GM19468 (cell line): ENCODE results near the gene KRT28.
"Not testable (repeated sequence)": the region's sequence is repeated elsewhere in the genome, so short reads cannot be mapped to it uniquely, and the experiment has no call there.

ENCODE experiments used
- ATAC-seq: cut with Tn5 transposase; IDR thresholded peaks from one replicate; pipeline ENCODE4 v1.9.1; 2021; ENCODE audit warnings: mild to moderate bottlenecking, moderate library complexity, moderate number of reproducible peaks; ENCODE audit not compliant: unreplicated experiment; ENCODE audit errors: extremely low read depth

KRT28 gene

GRCh38 chr17:40791111-40791510 lies 8.6 kb downstream of the KRT28 start:
- ATAC-seq: no peak

DNA sequence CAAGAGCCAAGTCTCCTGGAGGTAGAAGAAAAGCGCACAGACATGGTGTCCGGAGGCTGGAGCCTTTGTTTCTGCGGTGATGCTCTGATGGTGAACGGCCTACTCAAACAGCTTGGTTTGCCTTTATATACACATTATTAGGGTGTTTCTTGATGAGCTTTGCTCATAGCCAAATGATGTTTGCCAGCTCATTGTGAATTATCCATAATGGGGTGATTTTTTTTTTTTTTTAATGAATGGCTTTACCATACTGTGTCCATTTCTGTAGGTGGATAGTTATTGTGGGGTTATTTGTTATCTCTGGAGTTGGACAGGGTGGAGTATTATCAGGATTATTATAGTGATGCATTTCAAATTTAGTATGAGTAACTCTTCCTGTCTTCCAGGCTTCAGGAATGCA lies 17.3 kb downstream of the KRT28 start, which contains the start of gene KRT27:
Gene KRT27, minus strand, starts transcription at position 101 of the 400 bp plus-strand sequence. Its CDS starts 57 bp downstream, at position 44.
- no peak for ATAC-seq

GRCh38 chr17:40779181-40779909 lies 20.4 kb downstream of the KRT28 start:
- no peak for ATAC-seq

DNA sequence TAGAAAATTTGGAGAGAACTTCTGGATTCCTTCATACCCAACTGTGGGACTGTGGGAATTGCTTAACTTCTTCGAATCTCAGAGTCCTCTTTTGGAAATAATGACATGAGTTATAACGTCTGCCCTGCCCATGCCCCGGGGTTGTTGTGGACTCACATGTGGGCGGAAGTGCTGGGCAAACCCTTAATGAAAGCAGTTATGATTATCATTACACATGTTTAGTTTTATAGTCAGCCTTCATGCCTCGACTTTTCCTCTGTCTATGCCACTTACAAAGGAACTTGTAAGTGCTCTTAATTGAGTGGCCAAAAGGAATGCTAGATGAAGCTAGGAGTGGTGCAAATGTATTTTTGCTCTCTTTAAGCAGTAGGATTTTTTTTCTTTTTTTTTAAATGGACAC lies 21.3 kb downstream of the KRT28 start:
- no peak for ATAC-seq

DNA sequence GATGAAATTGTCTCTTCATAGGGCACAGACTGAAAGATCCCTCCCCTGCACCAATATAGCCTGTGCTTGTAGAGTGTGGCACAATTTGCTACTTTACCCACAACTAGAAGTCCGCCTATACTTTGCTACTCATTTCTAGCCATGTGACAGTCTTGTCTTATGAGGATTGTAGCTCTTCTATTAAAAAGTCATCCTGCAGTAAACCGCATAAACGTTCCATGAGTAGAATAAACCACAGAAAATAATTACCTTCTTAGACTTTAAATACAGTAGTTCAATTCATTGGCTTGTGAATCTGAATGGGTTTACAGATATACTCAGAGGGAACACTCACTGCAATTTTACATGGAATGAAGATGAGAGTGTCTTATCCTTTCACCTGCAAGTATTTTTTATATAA lies 21.8 kb downstream of the KRT28 start:
- ATAC-seq: no peak

GRCh38 chr17:40777459-40777858 lies 22.3 kb downstream of the KRT28 start:
- ATAC-seq: no peak

- ATAC-seq: no peak
These were observed 23.8 kb downstream of the KRT28 start for GRCh38 chr17:40775945-40776344.

DNA sequence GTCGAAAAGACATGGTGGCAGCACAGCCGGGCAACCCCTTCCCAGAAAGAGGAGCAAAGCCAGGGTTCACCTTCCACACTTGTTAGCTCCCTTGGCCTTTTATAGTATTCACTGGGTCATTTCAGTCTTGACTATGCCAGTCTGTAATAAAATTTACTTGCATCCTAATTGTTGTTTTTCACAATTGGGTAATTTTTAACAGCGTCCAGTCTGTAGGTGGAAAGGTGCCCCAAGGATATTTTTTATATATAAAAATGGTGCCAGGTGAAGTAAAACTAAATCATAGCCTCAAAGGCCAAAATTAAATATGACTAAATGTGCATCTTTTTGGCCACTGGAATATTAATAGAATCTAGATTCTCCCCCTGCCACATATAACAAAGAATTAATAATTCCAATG lies 27.7 kb downstream of the KRT28 start, which contains the start of gene KRT26:
Gene KRT26, minus strand, starts transcription at position 101 of the 400 bp plus-strand sequence. Its CDS starts 88 bp downstream, at position 13.
- no peak for ATAC-seq

- ATAC-seq: no peak
These were observed 34.1 kb downstream of the KRT28 start for GRCh38 chr17:40765657-40766056.

GRCh38 chr17:40763752-40764151 lies 36.0 kb downstream of the KRT28 start:
- no peak for ATAC-seq

DNA sequence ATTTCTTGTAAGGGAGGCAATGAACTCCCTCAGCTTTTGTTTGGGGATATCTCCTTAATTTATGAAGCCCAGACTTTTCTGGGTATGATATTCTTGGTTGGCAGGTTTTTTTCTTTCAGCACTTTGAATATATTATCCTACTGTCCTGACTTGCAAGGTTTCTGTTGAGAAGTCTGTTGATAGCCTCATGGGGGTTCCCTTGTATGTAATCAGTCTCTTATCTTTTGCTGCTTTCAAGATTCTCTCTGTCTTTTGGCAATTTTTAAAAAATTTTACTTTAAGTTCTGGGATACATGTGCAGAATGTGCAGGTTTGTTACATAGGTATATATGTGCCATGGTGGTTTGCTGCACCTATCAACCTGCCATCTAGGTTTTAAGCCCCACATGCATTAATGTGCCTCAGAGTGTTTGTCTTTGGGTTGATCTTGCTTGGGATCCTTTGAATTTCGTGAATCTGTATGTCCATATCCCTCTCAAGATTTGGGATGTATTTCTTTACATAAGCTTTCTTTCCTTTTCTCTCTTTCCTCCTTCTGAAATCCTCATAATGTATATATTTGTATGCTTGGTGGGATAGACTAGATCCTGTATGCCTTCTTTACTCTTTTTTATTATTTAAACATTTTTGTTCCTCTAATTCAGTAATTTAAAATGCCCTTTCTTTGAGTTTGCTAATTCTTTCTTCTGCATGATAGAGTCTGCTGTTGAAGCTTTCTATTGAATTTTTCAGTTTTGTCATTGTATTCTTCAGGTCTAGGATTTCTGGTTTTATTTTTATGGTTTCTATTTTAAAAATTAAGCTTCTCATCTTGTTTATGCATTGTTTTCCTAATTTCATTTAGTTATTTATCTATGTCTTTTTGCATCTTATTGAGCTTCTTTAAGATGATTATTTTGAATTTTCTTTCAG lies 39.4 kb downstream of the KRT28 start:
- no peak for ATAC-seq

GRCh38 chr17:40755231-40755630 lies 44.5 kb downstream of the KRT28 start, which contains the start of gene KRT25:
TSS of gene KRT25 (minus strand) at chr17:40755331. CDS start at chr17:40755271, 60 bp downstream.
- no peak for ATAC-seq

- no peak for ATAC-seq
These were observed 46.0 kb downstream of the KRT28 start for GRCh38 chr17:40753804-40754203.

DNA sequence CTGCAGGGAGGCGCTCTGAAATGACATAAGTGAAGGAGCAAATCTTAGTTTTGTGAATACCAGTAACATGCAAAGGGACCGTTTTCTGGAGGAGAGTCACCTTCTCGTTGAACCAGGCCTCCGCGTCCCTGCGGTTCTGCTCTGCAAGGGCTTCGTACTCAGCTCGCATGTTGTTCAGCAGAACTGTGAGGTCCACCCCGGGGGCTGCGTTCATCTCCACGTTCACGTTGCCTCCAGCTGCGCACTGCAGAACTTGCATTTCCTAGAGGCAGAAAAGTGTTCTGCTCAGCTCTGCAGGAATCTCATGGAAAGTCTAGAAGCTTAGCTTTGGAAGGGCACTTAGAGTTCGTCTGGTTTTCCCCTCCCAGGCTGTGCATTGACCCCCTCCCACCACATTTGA lies 48.7 kb downstream of the KRT28 start:
- ATAC-seq: no peak

- no peak for ATAC-seq
These were observed 49.4 kb downstream of the KRT28 start for GRCh38 chr17:40750391-40750790.

- ATAC-seq: not testable (repeated sequence)
These were observed 51.1 kb downstream of the KRT28 start for GRCh38 chr17:40748666-40749065.
